Progenitor cell of endocrine pancreas (in vitro differentiated cells): ENCODE results near the gene RASSF8. TPM values are rescaled to one million over a fixed set of nuclear protein-coding genes. Genes with fewer than 3 reads are reported as not detected.

Experiments used
- DNase-seq: peaks from one replicate; pipeline ENCODE4 v3.0.0; 2021; ENCODE audit warnings: low spot score; ENCODE audit not compliant: unreplicated experiment
- H3K27ac Mint-ChIP-seq: 2 replicates; pipeline ENCODE4 v1.8.0; 2021; ENCODE audit warnings: mild to moderate bottlenecking, moderate library complexity, mixed read lengths
- H3K27me3 Mint-ChIP-seq: 2 replicates; pipeline ENCODE4 v1.8.0; 2021; ENCODE audit warnings: mixed read lengths
- H3K36me3 Mint-ChIP-seq: 2 replicates; pipeline ENCODE4 v1.8.0; 2022; ENCODE audit warnings: mixed read lengths; ENCODE audit not compliant: insufficient read depth
- H3K4me1 Mint-ChIP-seq: 2 replicates; pipeline ENCODE4 v1.8.0; 2021; ENCODE audit warnings: low read depth, mixed read lengths
- H3K4me3 Mint-ChIP-seq: 2 replicates; pipeline ENCODE4 v1.8.0; 2021; ENCODE audit warnings: low read depth, mild to moderate bottlenecking, moderate library complexity, mixed read lengths
- H3K9me3 Mint-ChIP-seq: 2 replicates; pipeline ENCODE4 v1.8.0; 2021; ENCODE audit warnings: low read depth, mixed read lengths
- CTCF ChIP-seq: fragments of 200-600 bp; sonication (generic); IDR thresholded peaks from one replicate; pipeline ENCODE4 v1.5.0; 2021; ENCODE audit warnings: antibody characterized with exemption, mild to moderate bottlenecking; ENCODE audit not compliant: unreplicated experiment
- total RNA-seq: library from RNA; stranded (reverse); gene quantifications from 2 replicates; pipeline ENCODE4 v1.2.1, GENCODE V29; 2021

The RASSF8 gene
- total RNA-seq, 1 donor from 2014 or later = 38.8 TPM

DNA sequence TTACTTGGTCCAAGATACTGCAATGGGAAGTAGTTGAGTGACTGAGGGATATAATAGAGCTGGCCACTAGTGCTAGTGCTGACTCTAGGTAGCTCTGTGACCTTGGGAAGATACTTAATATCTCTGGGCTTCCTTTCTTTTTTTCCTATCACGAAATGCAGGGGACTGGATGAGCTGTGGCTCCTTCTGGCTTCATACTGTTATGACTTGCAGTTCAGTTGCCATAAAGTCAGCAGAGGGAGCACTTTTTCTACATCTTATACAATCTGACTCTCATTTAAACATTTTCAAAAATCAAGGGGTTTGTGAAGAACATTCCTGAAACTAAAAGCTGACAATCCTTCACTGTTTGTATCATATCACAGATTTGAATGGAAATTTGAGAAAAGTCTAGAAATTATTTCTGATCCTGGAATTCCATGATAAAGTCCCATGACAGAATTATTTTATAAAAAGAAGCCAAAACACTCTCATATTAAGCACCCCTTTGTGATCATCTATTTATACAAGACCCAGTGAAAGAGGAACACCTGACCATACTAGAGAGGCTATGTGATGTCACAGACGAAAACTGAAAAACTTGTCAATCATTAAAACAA lies 161.0 kb downstream of the RASSF8 start:
- H3K9me3 Mint-ChIP-seq = no peaks in the 10 kb centered on the region
- no peak overlapping the region for H3K27ac Mint-ChIP-seq
- H3K36me3 Mint-ChIP-seq = no peaks in the 10 kb centered on the region
- DNase-seq = no peak
- H3K4me3 Mint-ChIP-seq = no peak overlapping the region
- peaks cover 42% of the 10 kb centered on the region for H3K4me1 Mint-ChIP-seq
- H3K27me3 Mint-ChIP-seq = peaks cover 63% of the 10 kb centered on the region
- TF ChIP-seq CTCF = peak; percentile 68

GRCh38 chr12:26120561-26121274 lies 162.2 kb downstream of the RASSF8 start:
- no peak overlapping the region for H3K27ac Mint-ChIP-seq
- DNase-seq = no peak
- H3K4me1 Mint-ChIP-seq = peaks cover 44% of the 10 kb centered on the region
- peaks cover 71% of the 10 kb centered on the region for H3K27me3 Mint-ChIP-seq
- no peaks in the 10 kb centered on the region for H3K36me3 Mint-ChIP-seq
- H3K4me3 Mint-ChIP-seq = peak overlapping the region; percentile 64
- H3K9me3 Mint-ChIP-seq = no peaks in the 10 kb centered on the region
- no peak for TF ChIP-seq CTCF

- H3K9me3 Mint-ChIP-seq = no peaks in the 10 kb centered on the region
- no peaks in the 10 kb centered on the region for H3K36me3 Mint-ChIP-seq
- DNase-seq = no peak
- peaks cover 70% of the 10 kb centered on the region for H3K27me3 Mint-ChIP-seq
- peak overlapping the region; percentile 67 for H3K4me3 Mint-ChIP-seq
- TF ChIP-seq CTCF = no peak
- H3K4me1 Mint-ChIP-seq = peaks cover 46% of the 10 kb centered on the region
- peak overlapping the region; percentile 53 for H3K27ac Mint-ChIP-seq
These were observed 163.0 kb downstream of the RASSF8 start for GRCh38 chr12:26121323-26122060.

- no peak overlapping the region for H3K27ac Mint-ChIP-seq
- no peaks in the 10 kb centered on the region for H3K9me3 Mint-ChIP-seq
- H3K36me3 Mint-ChIP-seq = no peaks in the 10 kb centered on the region
- H3K4me1 Mint-ChIP-seq = peaks cover 47% of the 10 kb centered on the region
- peak; percentile 45 for DNase-seq
- TF ChIP-seq CTCF = peak; percentile 29
- H3K4me3 Mint-ChIP-seq = peak overlapping the region; percentile 67
- peaks cover 70% of the 10 kb centered on the region for H3K27me3 Mint-ChIP-seq
These were observed 163.7 kb downstream of the RASSF8 start for GRCh38 chr12:26122061-26122680.
